Keratinocyte (primary cell): ENCODE measurements around the gene SFMBT1. TPM values are rescaled to one million over a fixed set of nuclear protein-coding genes. Genes with fewer than 3 reads are reported as not detected.

Experiments
- DNase-seq: peaks from one replicate; pipeline ENCODE4 v3.0.0-alpha.2; 2011; ENCODE audit warnings: low read depth, missing footprints, low spot score
- FAIRE-seq: peaks from 2 replicates; lab custom pipeline; 2011; peaks lifted over from hg19 to GRCh38; lab: Jason Lieb, UNC
- H2AFZ ChIP-seq: 2 replicates; pipeline ENCODE4 v1.6.0; 2012; ENCODE audit warnings: low read length, control low read depth, inconsistent platforms; ENCODE audit not compliant: control insufficient read depth
- H3K27ac ChIP-seq: 2 replicates; pipeline ENCODE4 v1.5.1; 2011; ENCODE audit warnings: low read length; ENCODE audit not compliant: control insufficient read depth, insufficient read depth
- H3K27me3 ChIP-seq: 3 replicates; pipeline ENCODE4 v1.6.0; 2011; ENCODE audit warnings: low read length; ENCODE audit not compliant: control insufficient read depth, insufficient read depth; ENCODE audit errors: extremely low read depth
- H3K36me3 ChIP-seq, 2 experiments: 2 replicates in 1 of 2; 3 replicates in 1 of 2; pipeline ENCODE4 v1.5.1; 2011; ENCODE audit warnings: low read length in 2 of 2, mild to moderate bottlenecking in 1 of 2; ENCODE audit not compliant: control insufficient read depth in 2 of 2, insufficient read depth in 2 of 2; ENCODE audit errors: extremely low read depth in 1 of 2
- H3K4me1 ChIP-seq: 3 replicates; pipeline ENCODE4 v1.5.1; 2011; ENCODE audit warnings: low read length; ENCODE audit not compliant: control insufficient read depth, insufficient read depth; ENCODE audit errors: extremely low read depth
- H3K4me2 ChIP-seq: 3 replicates; pipeline ENCODE4 v1.6.0; 2011; ENCODE audit warnings: low read depth, low read length; ENCODE audit not compliant: control insufficient read depth, insufficient read depth; ENCODE audit errors: extremely low read depth
- H3K4me3 ChIP-seq, 3 experiments: fragments of 200-600 bp in 1 of 3; sonication (generic) in 1 of 3; 2 replicates in 2 of 3; 3 replicates in 1 of 3; pipeline ENCODE4 v1.5.1; 2011 to 2016; ENCODE audit warnings: low read length in 3 of 3, mild to moderate bottlenecking in 3 of 3, control low read depth in 2 of 3, inconsistent platforms in 1 of 3, low read depth in 1 of 3, mixed read lengths in 1 of 3, mixed run types in 1 of 3, moderate library complexity in 1 of 3; ENCODE audit not compliant: control insufficient read depth in 2 of 3, insufficient read depth in 2 of 3; ENCODE audit errors: extremely low read depth in 1 of 3
- H3K79me2 ChIP-seq: 2 replicates; pipeline ENCODE4 v1.6.0; 2012; ENCODE audit warnings: low read length; ENCODE audit not compliant: control insufficient read depth, insufficient read depth
- H3K9ac ChIP-seq: 3 replicates; pipeline ENCODE4 v1.6.0; 2011; ENCODE audit warnings: low read length; ENCODE audit not compliant: control insufficient read depth, insufficient read depth; ENCODE audit errors: extremely low read depth
- H3K9me1 ChIP-seq: 3 replicates; pipeline ENCODE4 v1.6.0; 2011; ENCODE audit warnings: low read length; ENCODE audit not compliant: control insufficient read depth, insufficient read depth; ENCODE audit errors: extremely low read depth
- H3K9me3 ChIP-seq: 2 replicates; pipeline ENCODE4 v1.5.1; 2012; ENCODE audit warnings: low read depth, low read length; ENCODE audit not compliant: control insufficient read depth
- H4K20me1 ChIP-seq: 3 replicates; pipeline ENCODE4 v1.6.0; 2011; ENCODE audit warnings: low read length; ENCODE audit not compliant: control insufficient read depth, insufficient read depth; ENCODE audit errors: extremely low read depth
- EZH2 ChIP-seq: IDR thresholded peaks from one replicate; pipeline ENCODE4 v1.6.1; 2012; ENCODE audit warnings: inconsistent platforms, mild to moderate bottlenecking, low read length, moderate library complexity
- dilution Hi-C: fragments of 300-500 bp; cut with MboI; formaldehyde crosslinking; loops from one replicate; pipeline ENCODE4 v1.7.0; 2020; ENCODE audit warnings: low sequenced_read_pairs; ENCODE audit not compliant: extremely low pct_ligation_motif_present
- polyA plus RNA-seq, 5 experiments: library from polyadenylated mRNA; depleted of rRNA in 3 of 5; stranded (reverse) in 3 of 5; stranded (forward) in 1 of 5; unstranded in 1 of 5; fragments of >200 nt; gene quantifications; 1 replicate in 1 of 5; 2 replicates in 3 of 5; 3 replicates in 1 of 5; pipeline versions ENCODE4 v1.2.1 to v1.2.3, GENCODE V29; 2011 to 2012; ENCODE audit warnings: missing spikeins in 2 of 5, low read depth in 1 of 5, low replicate concordance in 1 of 5
- TF ChIP-seq, protein P1 (sequence below), 3 experiments: IDR thresholded peaks in 1 of 3; conservative IDR thresholded peaks in 1 of 3; optimal IDR thresholded peaks in 1 of 3; 2 replicates in 2 of 3; 3 replicates in 1 of 3; pipeline versions ENCODE3 to v1.5.1; 2011; ENCODE audit warnings: low read length in 3 of 3, mild to moderate bottlenecking in 3 of 3, moderate library complexity in 2 of 3, control low read depth in 1 of 3, inconsistent platforms in 1 of 3; ENCODE audit not compliant: insufficient read depth in 2 of 3; ENCODE audit errors: extremely low read depth in 1 of 3

The SFMBT1 gene
- polyA plus RNA-seq, 1 donor (not counting 4 experiments of a cell fraction or from before 2014, with no cell fraction given): 4.1 TPM

DNA sequence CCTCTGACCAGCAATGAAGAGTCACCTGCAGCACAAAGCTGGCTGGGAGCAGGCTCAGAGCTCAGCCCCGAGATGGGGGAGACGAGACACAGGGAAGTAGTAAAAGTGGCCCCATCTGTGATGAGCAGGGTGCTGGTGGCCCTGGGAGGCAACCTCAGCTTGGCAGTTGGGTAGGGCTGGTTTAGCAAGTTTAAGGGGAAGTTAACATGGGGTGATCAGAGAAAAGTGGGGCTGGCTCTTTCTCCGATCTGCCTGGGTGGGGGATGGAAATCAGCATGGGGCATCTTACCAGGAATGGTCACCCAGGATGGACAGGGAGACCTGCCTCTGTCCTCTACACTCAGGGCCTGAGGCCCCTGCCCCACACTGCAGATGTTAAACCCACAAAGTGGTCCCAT, 29.9 kb upstream of the SFMBT1 start:
- H3K79me2 ChIP-seq: no peaks in the 10 kb centered on the region

DNA sequence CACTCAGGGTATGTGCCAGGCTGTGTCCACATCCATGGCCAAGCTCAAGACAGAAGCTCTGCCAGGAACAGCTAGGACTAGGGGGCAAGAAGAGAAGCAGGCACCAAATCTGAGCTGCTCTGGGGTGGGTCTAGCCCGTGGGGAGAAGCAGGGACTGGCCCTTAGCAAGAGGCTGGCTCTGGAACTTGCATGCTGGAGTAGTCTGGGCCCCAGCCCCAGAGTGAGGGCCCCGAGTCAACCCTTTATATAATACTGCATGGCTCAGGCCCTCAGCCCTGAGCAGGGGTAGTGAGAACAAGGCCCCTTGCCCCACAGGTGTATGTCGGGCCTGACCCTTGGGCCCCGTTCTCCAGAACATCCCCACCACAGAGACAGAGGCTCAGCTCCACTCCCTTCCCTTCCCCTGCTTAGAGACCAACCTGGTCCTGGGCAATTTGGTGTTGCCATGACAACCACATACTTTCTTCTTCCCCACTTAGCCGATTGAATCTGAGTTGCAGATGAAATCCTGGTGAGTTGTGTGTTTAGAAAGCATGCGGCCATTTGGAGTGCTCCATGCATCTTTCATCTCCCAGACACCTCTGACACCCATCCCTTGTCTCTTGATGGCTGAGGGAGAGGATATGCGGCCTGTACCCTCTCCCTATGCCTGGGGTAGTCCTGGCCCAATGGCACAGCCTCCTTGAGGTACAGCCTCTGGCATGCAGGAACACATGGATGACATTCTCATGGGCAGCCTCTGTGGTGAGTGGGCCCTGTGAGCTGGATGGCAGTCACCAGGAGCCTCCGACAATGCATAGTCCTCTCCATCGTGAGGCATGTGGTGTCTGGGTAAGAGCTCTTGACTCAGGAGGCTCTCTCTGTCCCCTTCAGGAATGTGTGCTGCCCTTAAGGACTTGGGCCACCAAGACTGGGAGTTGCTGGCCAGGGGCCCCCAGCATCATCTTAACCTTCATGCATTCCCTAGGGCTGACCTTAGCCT, 29.2 kb upstream of the SFMBT1 start:
- Histone ChIP-seq H3K27me3 (no peaks in the 10 kb centered on the region), H3K9ac (no peak overlapping the region), H3K9me3 (no peaks in the 10 kb centered on the region), H3K4me3 (no peak overlapping the region), H2AFZ (no peak overlapping the region), H3K36me3 (no peaks in the 10 kb centered on the region), H3K9me1 (no peaks in the 10 kb centered on the region), H4K20me1 (no peaks in the 10 kb centered on the region), H3K4me1 (peaks cover 15% of the 10 kb centered on the region), H3K79me2 (no peaks in the 10 kb centered on the region), H3K27ac (no peak overlapping the region), H3K4me2 (no peak overlapping the region)
- no peak for FAIRE-seq
- dilution Hi-C loops: no loop called here
- no peak for TF ChIP-seq EZH2
- TF ChIP-seq, protein P1, sequence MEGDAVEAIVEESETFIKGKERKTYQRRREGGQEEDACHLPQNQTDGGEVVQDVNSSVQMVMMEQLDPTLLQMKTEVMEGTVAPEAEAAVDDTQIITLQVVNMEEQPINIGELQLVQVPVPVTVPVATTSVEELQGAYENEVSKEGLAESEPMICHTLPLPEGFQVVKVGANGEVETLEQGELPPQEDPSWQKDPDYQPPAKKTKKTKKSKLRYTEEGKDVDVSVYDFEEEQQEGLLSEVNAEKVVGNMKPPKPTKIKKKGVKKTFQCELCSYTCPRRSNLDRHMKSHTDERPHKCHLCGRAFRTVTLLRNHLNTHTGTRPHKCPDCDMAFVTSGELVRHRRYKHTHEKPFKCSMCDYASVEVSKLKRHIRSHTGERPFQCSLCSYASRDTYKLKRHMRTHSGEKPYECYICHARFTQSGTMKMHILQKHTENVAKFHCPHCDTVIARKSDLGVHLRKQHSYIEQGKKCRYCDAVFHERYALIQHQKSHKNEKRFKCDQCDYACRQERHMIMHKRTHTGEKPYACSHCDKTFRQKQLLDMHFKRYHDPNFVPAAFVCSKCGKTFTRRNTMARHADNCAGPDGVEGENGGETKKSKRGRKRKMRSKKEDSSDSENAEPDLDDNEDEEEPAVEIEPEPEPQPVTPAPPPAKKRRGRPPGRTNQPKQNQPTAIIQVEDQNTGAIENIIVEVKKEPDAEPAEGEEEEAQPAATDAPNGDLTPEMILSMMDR (optimal IDR thresholded peaks at IDR 0.05 in 1 of 3, IDR thresholded peaks at IDR 0.05 in 1 of 3, conservative IDR thresholded peaks at IDR 0.05 in 1 of 3; ENCODE audit: extremely low read depth in 1 of 3, insufficient read depth in 2 of 3, low read length in 3 of 3): no peak
- DNase-seq: no peak

More for the DNA sequence above, 29.9 kb upstream of the SFMBT1 start:
- Histone ChIP-seq H3K9ac (no peak overlapping the region), H2AFZ (no peak overlapping the region), H3K4me2 (no peak overlapping the region), H3K4me3 (no peak overlapping the region), H4K20me1 (no peaks in the 10 kb centered on the region), H3K9me1 (no peaks in the 10 kb centered on the region), H3K4me1 (peaks cover 15% of the 10 kb centered on the region), H3K27ac (no peak overlapping the region), H3K9me3 (no peaks in the 10 kb centered on the region), H3K27me3 (no peaks in the 10 kb centered on the region), H3K36me3 (no peaks in the 10 kb centered on the region)
- FAIRE-seq (no peak), DNase-seq (no peak)
- dilution Hi-C loops: no loop called here
- TF ChIP-seq EZH2: no peak
- TF ChIP-seq, protein P1 (optimal IDR thresholded peaks at IDR 0.05 in 1 of 3, IDR thresholded peaks at IDR 0.05 in 1 of 3, conservative IDR thresholded peaks at IDR 0.05 in 1 of 3; ENCODE audit: extremely low read depth in 1 of 3, insufficient read depth in 2 of 3, low read length in 3 of 3): no peak
